ENCODE results near the gene KRTAP10-10. TPM values are rescaled to one million over a fixed set of nuclear protein-coding genes. Genes with fewer than 3 reads are reported as not detected.
"Not testable (repeated sequence)": the region's sequence is repeated elsewhere in the genome, so short reads cannot be mapped to it uniquely, and the experiment has no call there.

KRTAP10-10 gene
- total RNA-seq, 2 experiments from 2014 or later, result not detected

- Mint-ChIP-seq H3K27me3 (no peaks in the 10 kb centered on the region), H3K4me3 (no peak overlapping the region), H3K36me3 (ENCODE audit: low read depth) (no peaks in the 10 kb centered on the region), H3K4me1 (ENCODE audit: low read depth) (no peaks in the 10 kb centered on the region), H3K9me3 (peaks cover 5% of the 10 kb centered on the region), H3K27ac (no peak overlapping the region)
- ChIA-PET CTCF (interaction anchor here (1.3 kb wide), 1 partner anchor 197 kb away, joined by 5 read pairs; no protein-coding TSS in a partner anchor), POLR2A (no interaction called here)
- intact Hi-C loops (cut with micrococcal nuclease), result no loop called here
- TF ChIP-seq, protein P1, sequence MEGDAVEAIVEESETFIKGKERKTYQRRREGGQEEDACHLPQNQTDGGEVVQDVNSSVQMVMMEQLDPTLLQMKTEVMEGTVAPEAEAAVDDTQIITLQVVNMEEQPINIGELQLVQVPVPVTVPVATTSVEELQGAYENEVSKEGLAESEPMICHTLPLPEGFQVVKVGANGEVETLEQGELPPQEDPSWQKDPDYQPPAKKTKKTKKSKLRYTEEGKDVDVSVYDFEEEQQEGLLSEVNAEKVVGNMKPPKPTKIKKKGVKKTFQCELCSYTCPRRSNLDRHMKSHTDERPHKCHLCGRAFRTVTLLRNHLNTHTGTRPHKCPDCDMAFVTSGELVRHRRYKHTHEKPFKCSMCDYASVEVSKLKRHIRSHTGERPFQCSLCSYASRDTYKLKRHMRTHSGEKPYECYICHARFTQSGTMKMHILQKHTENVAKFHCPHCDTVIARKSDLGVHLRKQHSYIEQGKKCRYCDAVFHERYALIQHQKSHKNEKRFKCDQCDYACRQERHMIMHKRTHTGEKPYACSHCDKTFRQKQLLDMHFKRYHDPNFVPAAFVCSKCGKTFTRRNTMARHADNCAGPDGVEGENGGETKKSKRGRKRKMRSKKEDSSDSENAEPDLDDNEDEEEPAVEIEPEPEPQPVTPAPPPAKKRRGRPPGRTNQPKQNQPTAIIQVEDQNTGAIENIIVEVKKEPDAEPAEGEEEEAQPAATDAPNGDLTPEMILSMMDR (IDR thresholded peaks at IDR 0.05), result no peak
- DNase-seq, result no peak
- ATAC-seq, result no peak
Measured at GRCh38 chr21:44596068-44596725, 41.0 kb upstream of the KRTAP10-10 start.

DNA sequence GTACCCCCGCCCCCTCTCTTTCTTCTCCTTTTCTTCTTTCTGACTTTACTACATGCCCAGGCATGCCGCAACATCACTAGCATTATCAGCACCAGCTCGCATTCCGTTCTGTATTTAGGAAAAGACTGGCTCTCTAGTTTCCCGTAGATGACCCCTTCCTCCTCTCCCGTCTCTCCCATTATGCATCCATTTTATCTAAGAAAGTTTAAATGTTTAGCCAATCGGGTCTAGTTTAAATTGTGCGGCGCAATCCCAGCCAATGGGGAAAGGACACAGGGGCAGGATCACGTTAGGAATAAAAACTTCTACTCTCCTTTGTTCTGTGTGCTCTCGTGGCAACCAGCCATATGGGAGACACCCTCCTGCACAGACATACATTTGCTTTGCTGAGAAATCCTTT is 39.1 kb upstream of the KRTAP10-10 start:
- Mint-ChIP-seq H3K27ac (no peak overlapping the region), H3K9me3 (peaks cover 5% of the 10 kb centered on the region), H3K27me3 (no peaks in the 10 kb centered on the region), H3K36me3 (ENCODE audit: low read depth) (no peaks in the 10 kb centered on the region), H3K4me1 (ENCODE audit: low read depth) (no peaks in the 10 kb centered on the region), H3K4me3 (no peak overlapping the region)
- ChIA-PET CTCF (no interaction called here), POLR2A (no interaction called here)
- TF ChIP-seq, protein P1 (IDR thresholded peaks at IDR 0.05), result no peak
- no peak for DNase-seq
- intact Hi-C loops (cut with micrococcal nuclease), result no loop called here
- ATAC-seq, result no peak

GRCh38 chr21:44599264-44600029 is 37.7 kb upstream of the KRTAP10-10 start:
- intact Hi-C loops (cut with micrococcal nuclease), result no loop called here
- Mint-ChIP-seq H3K9me3 (peaks cover 5% of the 10 kb centered on the region), H3K27ac (no peak overlapping the region)

GRCh38 chr21:44600118-44600978 is 36.8 kb upstream of the KRTAP10-10 start, which contains the start of gene KRTAP10-7:
KRTAP10-7 (plus strand) TSS chr21:44600597; CDS start chr21:44600622, 25 bp downstream.
- H3K9me3 Mint-ChIP-seq; H3K27ac Mint-ChIP-seq; H3K27me3 Mint-ChIP-seq; ATAC-seq; POLR2A ChIA-PET; CTCF ChIA-PET; H3K4me1 Mint-ChIP-seq (ENCODE audit: low read depth); DNase-seq; H3K36me3 Mint-ChIP-seq (ENCODE audit: low read depth); intact Hi-C loops (cut with micrococcal nuclease); H3K4me3 Mint-ChIP-seq: not testable (repeated sequence)

More at GRCh38 chr21:44599264-44600029, 37.7 kb upstream of the KRTAP10-10 start:
- TF ChIP-seq, protein P1 (IDR thresholded peaks at IDR 0.05), result no peak
- ATAC-seq (no peak), DNase-seq (no peak)
- H3K36me3 Mint-ChIP-seq (ENCODE audit: low read depth), result no peaks in the 10 kb centered on the region
- H3K4me1 Mint-ChIP-seq (ENCODE audit: low read depth), result no peaks in the 10 kb centered on the region
- no peak overlapping the region for H3K4me3 Mint-ChIP-seq
- POLR2A ChIA-PET, result no interaction called here
- CTCF ChIA-PET, result no interaction called here
- no peaks in the 10 kb centered on the region for H3K27me3 Mint-ChIP-seq

DNA sequence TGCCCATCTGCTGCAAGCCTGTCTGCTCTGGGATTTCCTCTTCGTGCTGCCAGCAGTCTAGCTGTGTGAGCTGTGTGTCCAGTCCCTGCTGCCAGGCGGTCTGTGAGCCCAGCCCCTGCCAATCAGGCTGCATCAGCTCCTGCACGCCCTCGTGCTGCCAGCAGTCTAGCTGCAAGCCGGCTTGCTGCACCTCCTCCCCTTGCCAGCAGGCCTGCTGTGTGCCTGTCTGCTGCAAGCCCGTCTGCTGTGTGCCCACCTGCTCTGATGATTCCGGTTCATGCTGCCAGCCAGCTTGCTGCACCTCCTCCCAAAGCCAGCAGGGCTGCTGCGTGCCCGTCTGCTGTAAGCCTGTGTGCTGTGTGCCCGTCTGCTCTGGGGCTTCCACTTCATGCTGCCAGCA is 36.1 kb upstream of the KRTAP10-10 start:
- intact Hi-C loops (cut with micrococcal nuclease); H3K4me1 Mint-ChIP-seq (ENCODE audit: low read depth); DNase-seq; H3K4me3 Mint-ChIP-seq; H3K36me3 Mint-ChIP-seq (ENCODE audit: low read depth); POLR2A ChIA-PET; CTCF ChIA-PET; H3K27ac Mint-ChIP-seq; ATAC-seq; H3K27me3 Mint-ChIP-seq; H3K9me3 Mint-ChIP-seq: not testable (repeated sequence)

Measured in activated CD8-positive, alpha-beta T cell treated with anti-CD3 and anti-CD28 coated beads for 36 hours (primary cell).